ENCODE data around the gene AUTS2. TPM values are rescaled to one million over a fixed set of nuclear protein-coding genes. Genes with fewer than 3 reads are reported as not detected.

Gene AUTS2
- total and polyA plus RNA-seq, 2 experiments from 2014 or later = 32.0 to 91.0 TPM

GRCh38 chr7:70053421-70053820 is 455.1 kb downstream of the AUTS2 start:
- H3K27ac Mint-ChIP-seq = no peak overlapping the region
- H3K27me3 Mint-ChIP-seq (ENCODE audit: insufficient read depth, low read depth, poor library complexity) = no peaks in the 10 kb centered on the region
- Histone ChIP-seq H3K4me2 (no peak overlapping the region), H3K4me1 (ENCODE audit: insufficient read depth) (peaks cover 5% of the 10 kb centered on the region; the same call in 1 of the 2 replicates), H4K20me1 (replicated peaks; ENCODE audit: insufficient read depth) (no peaks in the 10 kb centered on the region), H3K27me3 (ENCODE audit: insufficient read depth) (no peaks in the 10 kb centered on the region), H3K27ac (ENCODE audit: low read depth) (no peak overlapping the region), H2AFZ (no peak overlapping the region), H3F3A (replicated peaks; ENCODE audit: low read depth) (no peaks in the 10 kb centered on the region), H3K79me2 (replicated peaks; ENCODE audit: insufficient read depth) (no peaks in the 10 kb centered on the region), H3K4me3 (no peak overlapping the region), H3K9me2 (ENCODE audit: insufficient read depth) (no peaks in the 10 kb centered on the region), H3K36me3 (ENCODE audit: insufficient read depth) (no peaks in the 10 kb centered on the region)
- no peak for ATAC-seq
- H3K4me3 Mint-ChIP-seq = no peak overlapping the region
- no peak for DNase-seq (ENCODE audit: low spot score)
- no peaks in the 10 kb centered on the region for H3K9me3 Mint-ChIP-seq
- no peaks in the 10 kb centered on the region for H3K36me3 Mint-ChIP-seq (ENCODE audit: low read depth)
- peaks cover 3% of the 10 kb centered on the region for H3K4me1 Mint-ChIP-seq
- no peak for TF ChIP-seq EZH2phosphoT487 (IDR thresholded peaks at IDR 0.05; ENCODE audit: unreplicated experiment)
- no peak for TF ChIP-seq CREB1 (CRISPR knock-in tag; IDR thresholded peaks at IDR 0.05; ENCODE audit: low read depth)
- no peak for TF ChIP-seq JUNB (IDR thresholded peaks at IDR 0.05; ENCODE audit: unreplicated experiment)
- no peak for TF ChIP-seq REST (IDR thresholded peaks at IDR 0.05; ENCODE audit: unreplicated experiment)
- no peak for TF ChIP-seq EZH2 (IDR thresholded peaks at IDR 0.05; ENCODE audit: low read depth, unreplicated experiment)
- no peak for TF ChIP-seq ZNF331 (CRISPR knock-in tag; IDR thresholded peaks at IDR 0.05; ENCODE audit: low read depth)

GRCh38 chr7:70053989-70054388 is 455.7 kb downstream of the AUTS2 start:
- Histone ChIP-seq H3K4me3 (no peak overlapping the region), H4K20me1 (replicated peaks; ENCODE audit: insufficient read depth) (no peaks in the 10 kb centered on the region), H2AFZ (no peak overlapping the region), H3K27ac (ENCODE audit: low read depth) (no peak overlapping the region), H3K4me2 (no peak overlapping the region), H3K9me2 (ENCODE audit: insufficient read depth) (no peaks in the 10 kb centered on the region), H3K4me1 (ENCODE audit: insufficient read depth) (peaks cover 3% of the 10 kb centered on the region; the same call in 1 of the 2 replicates), H3F3A (replicated peaks; ENCODE audit: low read depth) (no peaks in the 10 kb centered on the region), H3K79me2 (replicated peaks; ENCODE audit: insufficient read depth) (no peaks in the 10 kb centered on the region), H3K36me3 (ENCODE audit: insufficient read depth) (no peaks in the 10 kb centered on the region), H3K27me3 (ENCODE audit: insufficient read depth) (no peaks in the 10 kb centered on the region)
- no peak overlapping the region for H3K27ac Mint-ChIP-seq
- no peaks in the 10 kb centered on the region; the same call in 2 of the 3 replicates for H3K4me1 Mint-ChIP-seq
- no peaks in the 10 kb centered on the region for H3K27me3 Mint-ChIP-seq (ENCODE audit: insufficient read depth, low read depth, poor library complexity)
- H3K36me3 Mint-ChIP-seq (ENCODE audit: low read depth) = no peaks in the 10 kb centered on the region
- H3K4me3 Mint-ChIP-seq = no peak overlapping the region
- no peaks in the 10 kb centered on the region for H3K9me3 Mint-ChIP-seq
- ATAC-seq = no peak
- no peak for DNase-seq (ENCODE audit: low spot score)
- no peak for TF ChIP-seq ZNF331 (CRISPR knock-in tag; IDR thresholded peaks at IDR 0.05; ENCODE audit: low read depth)
- TF ChIP-seq STAT1 (IDR thresholded peaks at IDR 0.05; ENCODE audit: unreplicated experiment) = no peak
- no peak for TF ChIP-seq ZNF114 (CRISPR knock-in tag; IDR thresholded peaks at IDR 0.05)
- no peak for TF ChIP-seq REST (IDR thresholded peaks at IDR 0.05; ENCODE audit: unreplicated experiment)
- TF ChIP-seq EZH2 (IDR thresholded peaks at IDR 0.05; ENCODE audit: low read depth, unreplicated experiment) = no peak
- no peak for TF ChIP-seq ETS1 (IDR thresholded peaks at IDR 0.05)
- no peak for TF ChIP-seq NANOG (IDR thresholded peaks at IDR 0.05; ENCODE audit: borderline replicate concordance)
- no peak for TF ChIP-seq CTCF (conservative IDR thresholded peaks at IDR 0.05; ENCODE audit: low read depth in 2 of 2)
- no peak for TF ChIP-seq POLR2AphosphoS5 (IDR thresholded peaks at IDR 0.05; ENCODE audit: low read depth)
- no peak for TF ChIP-seq CREB1 (CRISPR knock-in tag; IDR thresholded peaks at IDR 0.05; ENCODE audit: low read depth)
- TF ChIP-seq JUNB (IDR thresholded peaks at IDR 0.05; ENCODE audit: unreplicated experiment) = no peak
- no peak for TF ChIP-seq EZH2phosphoT487 (IDR thresholded peaks at IDR 0.05; ENCODE audit: unreplicated experiment)

All from GM23338 (cell line).